Panc1 (cell line): ENCODE data around the gene IFT57. TPM values are rescaled to one million over a fixed set of nuclear protein-coding genes. Genes with fewer than 3 reads are reported as not detected.

Source experiments
- ATAC-seq: fragments of 200-7000 bp; cut with Tn5 transposase; 2 replicates; pipeline ENCODE4 v1.9.1; 2020; ENCODE audit warnings: mild to moderate bottlenecking, moderate library complexity
- BruUV-seq: library from RNA; stranded (reverse); fragments of 400-500 nt; replicated peaks from 2 replicates; lab custom pipeline; 2021; lab: Mats Ljungman, UMichigan
- CTCF ChIA-PET: fragments of 300-600 bp; sonication (Branson Sonifier 250); formaldehyde crosslinking; loops from one replicate; lab custom pipeline; 2022; ENCODE audit warnings: antibody characterized with exemption; lab: Charles Lee
- POLR2A ChIA-PET: fragments of 300-600 bp; sonication (Branson Sonifier 250); formaldehyde crosslinking; loops from one replicate; lab custom pipeline; 2022; ENCODE audit warnings: antibody characterized with exemption; lab: Charles Lee
- DNase-seq: peaks from one replicate; pipeline ENCODE4 v3.0.0-alpha.2; 2010; ENCODE audit warnings: low read depth, low spot score
- H3K27ac ChIP-seq: 2 replicates; pipeline ENCODE4 v1.5.1; 2011; ENCODE audit warnings: mild to moderate bottlenecking, low read length, inconsistent platforms
- H3K27me3 ChIP-seq: fragments of 200-500 bp; sonication (Bioruptor generic); 2 replicates; pipeline ENCODE4 v1.6.0; 2014; ENCODE audit warnings: low read length, inconsistent platforms; ENCODE audit not compliant: control insufficient read depth, insufficient read depth
- H3K36me3 ChIP-seq: fragments of 200-500 bp; sonication (Bioruptor generic); 2 replicates; pipeline ENCODE4 v1.5.1; 2014; ENCODE audit warnings: inconsistent platforms, mild to moderate bottlenecking, low read length, moderate library complexity; ENCODE audit not compliant: control insufficient read depth, insufficient read depth
- H3K4me1 ChIP-seq: 2 replicates; pipeline ENCODE4 v1.5.1; 2011; ENCODE audit warnings: inconsistent platforms, mild to moderate bottlenecking, low read length, moderate library complexity; ENCODE audit not compliant: control insufficient read depth, insufficient read depth
- H3K4me3 ChIP-seq, 2 experiments: 2 replicates each; pipeline ENCODE4 v1.5.1; 2011 to 2012; ENCODE audit warnings: low read depth in 2 of 2, low read length in 2 of 2, mild to moderate bottlenecking in 2 of 2, inconsistent platforms in 1 of 2, moderate library complexity in 1 of 2
- H3K9me3 ChIP-seq: fragments of 200-500 bp; sonication (Bioruptor generic); 2 replicates; pipeline ENCODE4 v1.5.1; 2014; ENCODE audit warnings: low read depth, mild to moderate bottlenecking, inconsistent platforms, low read length, moderate library complexity; ENCODE audit not compliant: control insufficient read depth, insufficient read depth
- CTCF ChIP-seq: fragments of 450-650 bp; IDR thresholded peaks from 2 replicates; pipeline ENCODE4 v1.5.1; 2017; ENCODE audit warnings: mild to moderate bottlenecking
- POLR2AphosphoS5 ChIP-seq: IDR thresholded peaks from 2 replicates; pipeline ENCODE4 v1.6.1; 2012; ENCODE audit warnings: mild to moderate bottlenecking, low read depth, low read length, moderate library complexity
- SIN3A ChIP-seq: IDR thresholded peaks from 2 replicates; pipeline ENCODE4 v1.6.1; 2012; ENCODE audit warnings: low read depth, mild to moderate bottlenecking, low read length, moderate library complexity, borderline replicate concordance; ENCODE audit not compliant: insufficient read depth
- TCF7L2 ChIP-seq: IDR thresholded peaks from 2 replicates; pipeline ENCODE4 v1.6.1; 2011; ENCODE audit warnings: mild to moderate bottlenecking, low read depth, low read length, inconsistent platforms
- in situ Hi-C: cut with HindIII; loops from 2 replicates; pipeline ENCODE4 v1.10.0; 2016; ENCODE audit warnings: low sequenced_read_pairs, low pct_unique_long_range_greater_than_20kb
- intact Hi-C: fragments of 100-400 bp; cut with micrococcal nuclease; formaldehyde crosslinking; loops from one replicate; pipeline ENCODE4 v1.10.0; 2022; ENCODE audit not compliant: unreplicated experiment
- total RNA-seq: library from RNA; stranded (reverse); gene quantifications from one replicate; pipeline ENCODE4 v1.2.1, GENCODE V29; 2021; ENCODE audit not compliant: unreplicated experiment
- TF ChIP-seq, protein P1 (sequence below), 2 experiments: IDR thresholded peaks; 2 replicates each; pipeline ENCODE4 v1.6.1; 2011 to 2012; ENCODE audit warnings: low read depth in 2 of 2, control low read depth in 1 of 2, low read length in 1 of 2, mild to moderate bottlenecking in 1 of 2, moderate library complexity in 1 of 2; ENCODE audit not compliant: insufficient read depth in 1 of 2

Gene IFT57
- total RNA-seq, 1 experiment from 2014 or later: 45.7 TPM

DNA sequence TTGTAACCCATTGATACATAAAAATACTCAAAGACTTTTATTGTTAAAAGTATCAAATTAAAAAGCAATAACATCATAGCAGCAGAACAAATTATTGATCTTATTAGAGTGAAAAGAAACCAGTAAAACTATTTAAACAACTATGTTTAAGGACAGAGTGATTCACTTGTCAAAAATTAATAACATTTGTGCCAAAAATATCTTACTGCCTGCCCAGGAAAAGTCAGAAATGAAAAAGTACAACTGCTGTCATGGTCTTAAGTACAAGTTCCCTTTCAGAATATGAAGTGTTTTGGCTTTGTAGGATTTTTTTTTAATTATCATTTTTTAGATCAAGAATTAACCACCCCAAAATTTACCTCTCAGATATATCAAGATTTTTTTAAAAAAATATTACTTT lies 3.4 kb downstream of the IFT57 start:
- BruUV-seq: no TSS peak

GRCh38 chr3:108215871-108216270 lies 6.4 kb downstream of the IFT57 start:
- no peak for DNase-seq
- ChIA-PET CTCF (no interaction called here), POLR2A (no interaction called here)
- Histone ChIP-seq H3K36me3 (no peaks in the 10 kb centered on the region; the same call in 1 of the 2 replicates), H3K4me1 (peaks cover 13% of the 10 kb centered on the region), H3K9me3 (no peaks in the 10 kb centered on the region), H3K27me3 (no peaks in the 10 kb centered on the region), H3K27ac (no peak overlapping the region), H3K4me3 (no peak overlapping the region)
- BruUV-seq: no TSS peak
- intact Hi-C loops (no loop called here), in situ Hi-C loops (no loop called here)
- ATAC-seq: no peak
- TF ChIP-seq POLR2AphosphoS5 (no peak), TCF7L2 (no peak), CTCF (no peak), SIN3A (no peak)
- TF ChIP-seq, protein P1, sequence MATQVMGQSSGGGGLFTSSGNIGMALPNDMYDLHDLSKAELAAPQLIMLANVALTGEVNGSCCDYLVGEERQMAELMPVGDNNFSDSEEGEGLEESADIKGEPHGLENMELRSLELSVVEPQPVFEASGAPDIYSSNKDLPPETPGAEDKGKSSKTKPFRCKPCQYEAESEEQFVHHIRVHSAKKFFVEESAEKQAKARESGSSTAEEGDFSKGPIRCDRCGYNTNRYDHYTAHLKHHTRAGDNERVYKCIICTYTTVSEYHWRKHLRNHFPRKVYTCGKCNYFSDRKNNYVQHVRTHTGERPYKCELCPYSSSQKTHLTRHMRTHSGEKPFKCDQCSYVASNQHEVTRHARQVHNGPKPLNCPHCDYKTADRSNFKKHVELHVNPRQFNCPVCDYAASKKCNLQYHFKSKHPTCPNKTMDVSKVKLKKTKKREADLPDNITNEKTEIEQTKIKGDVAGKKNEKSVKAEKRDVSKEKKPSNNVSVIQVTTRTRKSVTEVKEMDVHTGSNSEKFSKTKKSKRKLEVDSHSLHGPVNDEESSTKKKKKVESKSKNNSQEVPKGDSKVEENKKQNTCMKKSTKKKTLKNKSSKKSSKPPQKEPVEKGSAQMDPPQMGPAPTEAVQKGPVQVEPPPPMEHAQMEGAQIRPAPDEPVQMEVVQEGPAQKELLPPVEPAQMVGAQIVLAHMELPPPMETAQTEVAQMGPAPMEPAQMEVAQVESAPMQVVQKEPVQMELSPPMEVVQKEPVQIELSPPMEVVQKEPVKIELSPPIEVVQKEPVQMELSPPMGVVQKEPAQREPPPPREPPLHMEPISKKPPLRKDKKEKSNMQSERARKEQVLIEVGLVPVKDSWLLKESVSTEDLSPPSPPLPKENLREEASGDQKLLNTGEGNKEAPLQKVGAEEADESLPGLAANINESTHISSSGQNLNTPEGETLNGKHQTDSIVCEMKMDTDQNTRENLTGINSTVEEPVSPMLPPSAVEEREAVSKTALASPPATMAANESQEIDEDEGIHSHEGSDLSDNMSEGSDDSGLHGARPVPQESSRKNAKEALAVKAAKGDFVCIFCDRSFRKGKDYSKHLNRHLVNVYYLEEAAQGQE (IDR thresholded peaks at IDR 0.05; ENCODE audit: insufficient read depth in 1 of 2, low read depth in 2 of 2, low read length in 1 of 2): no peak

More for the DNA sequence above, 3.4 kb downstream of the IFT57 start:
- ChIA-PET POLR2A (no interaction called here), CTCF (no interaction called here)
- Histone ChIP-seq H3K9me3 (no peaks in the 10 kb centered on the region), H3K27ac (no peak overlapping the region), H3K27me3 (no peaks in the 10 kb centered on the region), H3K4me1 (peaks cover 25% of the 10 kb centered on the region), H3K36me3 (no peaks in the 10 kb centered on the region; the same call in none of the 2 replicates), H3K4me3 (no peak overlapping the region)
- intact Hi-C loops (no loop called here), in situ Hi-C loops (no loop called here)
- no peak for ATAC-seq
- no peak for DNase-seq
- TF ChIP-seq SIN3A (no peak), CTCF (no peak), TCF7L2 (no peak), POLR2AphosphoS5 (no peak)
- TF ChIP-seq, protein P1 (IDR thresholded peaks at IDR 0.05; ENCODE audit: insufficient read depth in 1 of 2, low read depth in 2 of 2, low read length in 1 of 2): no peak
